H4 (cell line): ENCODE results near the gene NBR1. TPM values are rescaled to one million over a fixed set of nuclear protein-coding genes. Genes with fewer than 3 reads are reported as not detected.
"Not testable (repeated sequence)": the region's sequence is repeated elsewhere in the genome, so short reads cannot be mapped to it uniquely, and the experiment has no call there.

Source experiments
- DNase-seq: peaks from one replicate; pipeline ENCODE4 v3.0.0-alpha.2; 2015; ENCODE audit warnings: low spot score
- total RNA-seq: library from RNA; depleted of rRNA; stranded (reverse); fragments of >200 nt; shearing (Covaris generic); gene quantifications from 2 replicates; pipeline ENCODE4 v1.2.3, GENCODE V29; 2014

NBR1 gene
- total RNA-seq, 1 experiment from 2014 or later: 40.8 TPM

DNA sequence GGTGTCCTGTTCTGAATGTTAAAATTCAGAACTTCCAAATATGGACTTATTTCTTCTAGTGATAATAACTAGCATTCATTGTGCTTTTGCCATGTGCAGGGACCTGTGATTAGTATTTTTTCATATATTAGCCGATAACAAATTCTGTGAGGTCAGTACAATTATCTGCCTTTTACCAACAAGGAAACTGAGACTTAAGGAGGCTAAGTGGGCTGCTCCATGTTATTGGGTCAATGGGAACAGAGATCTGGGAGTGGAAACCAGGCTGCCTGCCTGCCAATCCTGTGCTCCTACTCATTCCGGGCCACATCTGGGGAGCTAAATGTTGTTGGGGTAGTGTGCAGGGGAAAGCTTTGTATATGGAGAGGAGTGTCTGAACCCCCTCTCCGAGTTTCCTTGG, 44.3 kb downstream of the NBR1 start:
- no peak for DNase-seq

DNA sequence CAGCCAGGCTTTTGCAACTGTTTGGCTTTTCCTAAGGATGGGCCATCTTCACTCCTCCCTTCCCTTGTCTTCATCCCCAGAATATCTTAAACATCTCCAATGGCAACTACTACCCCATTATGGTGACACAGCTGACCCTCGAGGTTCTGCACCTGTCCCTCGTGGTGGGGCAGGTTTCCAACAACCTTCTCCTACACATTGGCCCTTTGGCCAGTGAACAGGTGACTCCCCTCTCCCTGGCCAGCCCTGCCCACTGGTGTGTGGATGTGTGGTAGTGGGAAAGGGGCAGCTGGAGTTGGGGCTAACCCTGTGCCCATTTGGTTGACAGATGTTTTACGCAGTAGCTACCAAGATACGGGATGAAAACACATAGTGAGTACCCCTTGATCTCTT, 45.4 kb downstream of the NBR1 start:
- DNase-seq: no peak

DNA sequence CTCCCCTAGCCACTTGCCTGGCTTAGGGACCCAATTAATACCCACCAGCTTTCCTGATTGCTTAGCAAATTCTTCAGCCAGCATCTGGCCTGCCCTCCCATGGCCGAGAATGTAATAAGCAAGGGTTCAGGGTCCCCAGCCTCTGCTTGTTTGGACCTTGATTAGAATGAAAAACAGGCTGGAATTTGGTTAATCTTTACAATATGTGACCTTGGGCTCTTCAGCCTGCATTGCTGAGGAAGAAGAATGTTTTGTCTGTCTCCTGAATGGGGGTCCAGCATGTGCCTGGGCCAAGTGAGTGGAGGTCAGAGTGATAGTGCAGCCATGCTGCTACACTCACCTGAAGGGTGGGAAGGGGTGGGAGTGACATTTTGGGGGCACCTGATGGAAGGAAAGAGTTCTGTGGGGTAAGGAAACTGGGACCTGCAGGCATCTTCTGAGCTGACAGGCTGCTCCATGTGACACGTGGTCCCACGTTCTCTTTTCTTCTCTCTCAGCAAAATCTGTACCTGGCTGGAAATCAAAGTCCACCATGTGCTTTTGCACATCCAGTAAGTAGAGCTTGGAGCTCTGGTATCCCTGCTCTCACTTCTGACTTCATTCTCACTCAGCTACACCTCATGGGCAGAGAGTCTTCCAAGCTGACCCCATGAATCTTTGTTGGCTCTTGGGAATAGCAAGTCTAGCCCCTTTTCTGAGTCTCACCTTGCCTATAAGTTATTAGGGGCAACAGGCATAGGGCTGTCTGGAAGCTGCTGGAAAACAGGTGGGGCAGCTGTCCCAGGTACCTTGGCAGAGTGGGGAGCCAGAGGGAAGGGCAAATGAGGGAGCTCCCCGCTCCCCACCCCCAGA, 46.0 kb downstream of the NBR1 start:
- no peak for DNase-seq

DNA sequence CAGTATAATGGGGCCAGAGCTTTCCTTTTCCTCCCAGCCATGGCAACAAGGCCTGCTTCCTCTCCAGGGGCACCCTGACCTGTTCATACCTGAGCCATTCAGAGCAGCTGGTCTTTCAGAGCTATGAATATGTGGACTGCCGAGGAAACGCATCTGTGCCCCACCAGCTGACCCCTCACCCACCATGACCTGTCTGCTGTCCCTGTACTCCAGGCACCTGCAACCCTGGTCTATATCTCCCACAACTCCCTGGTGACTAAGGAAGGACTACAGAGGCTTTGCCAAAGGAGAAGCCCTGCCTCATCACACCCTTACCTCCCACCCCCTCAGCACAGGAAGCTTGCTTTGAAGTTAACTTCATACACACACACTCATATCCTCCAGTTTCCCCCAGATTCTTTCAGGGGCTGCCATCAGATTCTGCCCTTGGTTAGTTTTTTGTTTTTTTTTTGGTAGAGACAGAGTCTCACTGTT, 46.6 kb downstream of the NBR1 start:
- no peak for DNase-seq

DNA sequence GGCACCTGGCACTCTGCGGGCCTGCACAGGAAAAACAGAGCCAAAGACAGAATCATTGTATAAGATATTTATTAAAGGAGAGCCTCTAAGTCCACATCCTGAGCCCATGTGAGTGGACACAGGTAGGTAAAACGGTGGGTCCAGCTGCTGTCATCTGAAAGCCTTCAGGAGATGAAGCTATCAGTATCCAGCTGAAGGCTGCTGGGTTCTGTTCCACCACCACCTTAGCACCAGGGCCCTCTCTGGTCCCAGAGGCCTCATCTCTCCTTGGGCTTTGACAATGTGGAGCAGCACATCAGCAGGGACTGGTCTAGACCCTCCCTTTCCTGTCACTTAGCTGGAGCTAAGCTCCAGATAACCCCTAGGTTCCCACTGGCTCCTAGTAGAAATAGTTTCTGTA, 48.0 kb downstream of the NBR1 start:
- DNase-seq: no peak

DNA sequence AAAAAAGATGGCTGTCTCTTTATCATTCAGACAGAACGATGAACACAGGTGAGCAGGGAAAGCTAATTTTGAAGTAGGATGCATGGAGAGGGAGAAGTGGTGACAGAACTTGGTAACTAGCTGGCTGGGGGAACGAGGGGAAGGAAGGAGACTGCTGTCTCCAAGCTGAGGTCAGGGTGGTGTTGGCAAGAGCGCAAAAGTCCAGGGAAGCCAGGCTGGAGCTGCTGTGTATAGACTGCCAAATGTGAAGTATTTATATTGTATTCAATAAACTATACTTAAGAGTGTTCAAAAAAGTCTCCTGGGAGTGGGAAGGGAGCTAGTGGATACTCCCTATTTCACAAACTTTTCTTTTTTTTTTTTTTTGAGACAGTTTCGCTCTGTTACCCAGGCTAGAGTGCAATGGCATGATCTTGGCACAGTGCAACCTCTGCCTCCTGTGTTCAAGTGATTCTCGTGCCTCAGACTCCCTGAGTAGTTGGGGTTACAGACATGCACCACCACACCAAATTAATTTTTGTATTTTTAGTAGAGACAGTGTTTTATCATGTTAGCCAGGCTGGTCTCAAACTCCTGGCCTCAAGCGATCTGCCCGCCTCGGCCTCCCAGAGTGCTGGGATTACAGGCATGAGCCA, 48.8 kb downstream of the NBR1 start:
- no peak for DNase-seq

DNA sequence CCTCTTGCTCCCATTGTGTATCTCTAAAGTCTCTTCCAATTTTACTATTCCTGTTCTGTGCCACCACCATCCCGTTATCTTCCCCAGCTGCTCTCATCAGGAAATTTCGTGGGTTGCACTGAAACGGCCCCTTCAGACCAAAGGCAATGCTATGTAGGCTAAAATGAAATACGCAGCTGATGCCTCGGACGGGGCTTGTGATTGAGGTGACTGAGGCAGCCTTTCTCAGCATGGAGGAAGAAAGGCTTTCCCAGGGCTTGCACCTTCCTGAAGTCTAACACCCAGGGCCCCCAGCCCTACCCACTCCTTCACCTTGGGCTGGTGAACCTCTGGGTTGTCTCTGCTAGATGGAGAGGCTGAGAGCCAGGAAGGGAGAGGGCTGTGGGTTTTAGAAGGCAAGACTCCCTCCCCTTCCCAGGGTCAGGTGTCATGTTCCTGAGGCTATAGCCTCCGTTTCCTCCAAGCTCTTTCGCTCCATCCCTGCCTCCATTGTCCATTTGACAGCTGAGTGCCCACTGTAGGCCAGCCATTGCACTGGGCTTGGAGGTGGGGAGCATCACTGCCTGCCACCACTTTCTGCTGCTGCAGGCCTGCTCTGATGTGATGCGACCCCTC, 49.6 kb downstream of the NBR1 start:
- no peak for DNase-seq

DNA sequence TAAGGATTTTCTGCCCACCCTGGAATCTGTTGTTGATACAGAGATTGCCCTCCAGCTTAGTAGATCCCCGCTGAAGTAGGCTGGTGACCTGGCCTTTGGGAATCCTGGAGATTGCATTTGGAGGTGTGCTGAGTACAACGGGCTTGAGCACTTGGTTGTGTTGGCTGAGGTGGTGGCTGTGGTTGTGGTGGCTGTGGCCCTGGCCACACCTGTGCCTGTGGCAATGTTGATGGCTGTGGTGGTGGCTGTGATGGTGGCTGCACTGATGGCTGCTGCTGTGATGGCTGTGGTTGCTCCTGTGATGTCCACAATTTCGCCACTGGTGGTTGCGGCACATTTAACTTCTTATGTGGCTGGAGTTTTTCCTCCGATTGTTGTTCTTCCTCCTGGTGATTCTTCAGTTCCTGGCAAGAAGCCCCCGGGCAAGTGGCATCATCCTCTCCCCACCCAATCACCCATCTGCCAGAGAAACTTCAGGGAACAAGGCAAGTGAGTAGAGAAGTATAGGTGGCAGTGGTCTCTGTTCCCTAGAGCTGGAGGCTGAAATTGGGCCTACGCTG, 53.2 kb downstream of the NBR1 start:
- DNase-seq: no peak

DNA sequence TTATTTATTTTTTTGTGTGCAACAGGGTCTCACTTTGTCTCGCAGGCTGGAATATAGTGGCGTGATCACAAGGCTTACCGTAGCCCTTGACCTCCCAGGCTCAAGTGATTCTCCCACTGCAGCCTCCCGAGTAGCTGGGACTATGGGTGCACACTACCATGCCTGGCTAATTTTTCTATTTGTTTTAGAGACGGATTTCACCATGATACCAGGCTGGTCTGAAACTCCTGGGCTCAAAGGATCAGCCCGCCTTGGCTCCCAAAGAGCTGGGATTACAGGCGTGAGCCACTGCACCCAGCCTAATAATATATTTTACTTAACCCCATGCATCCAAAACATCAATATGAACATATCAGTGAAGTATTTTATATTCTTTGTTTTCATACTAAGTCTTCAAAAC, 55.4 kb downstream of the NBR1 start:
- DNase-seq: no peak

DNA sequence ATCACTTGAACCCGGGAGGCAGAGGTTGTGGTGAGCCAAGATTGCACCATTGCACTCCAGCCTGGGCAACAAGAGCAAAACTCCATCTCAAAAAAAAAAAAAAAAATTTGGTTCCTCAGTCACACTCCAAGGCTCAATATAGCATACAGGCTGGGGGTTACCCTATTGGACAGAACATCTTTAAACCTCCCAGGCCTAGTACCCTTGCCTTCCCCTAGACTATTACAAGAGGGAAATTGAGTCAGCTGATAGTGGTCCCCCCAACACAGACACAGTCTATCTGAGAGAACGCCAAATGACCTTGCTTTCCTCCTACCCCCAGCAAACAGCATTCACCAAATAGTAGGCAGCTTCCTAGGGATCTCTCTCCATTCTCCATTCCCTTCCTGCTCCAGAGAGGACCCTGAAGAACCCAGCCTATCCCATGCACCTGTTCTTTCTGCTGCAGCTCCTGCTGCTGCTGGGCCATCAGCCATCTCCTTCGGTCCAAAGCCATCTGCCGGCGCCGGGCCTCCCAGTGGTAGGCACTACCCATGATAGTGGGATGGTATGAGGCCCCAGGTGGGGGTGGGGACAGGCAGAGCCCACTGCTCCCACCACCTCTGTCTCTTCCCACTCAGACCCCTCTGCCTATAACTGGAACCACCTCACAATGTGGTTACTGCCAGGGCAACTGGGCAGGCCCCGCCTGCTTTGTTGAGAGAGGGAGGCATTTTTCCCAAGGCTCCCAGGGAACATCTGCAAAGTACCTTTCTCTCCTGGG, 57.2 kb downstream of the NBR1 start, which contains the start of gene CCDC200:
Gene CCDC200 (minus strand): TSS at position 604 of the 763 bp plus-strand sequence. CDS start 69 bp downstream, at position 535.
- not testable (repeated sequence) for DNase-seq

DNA sequence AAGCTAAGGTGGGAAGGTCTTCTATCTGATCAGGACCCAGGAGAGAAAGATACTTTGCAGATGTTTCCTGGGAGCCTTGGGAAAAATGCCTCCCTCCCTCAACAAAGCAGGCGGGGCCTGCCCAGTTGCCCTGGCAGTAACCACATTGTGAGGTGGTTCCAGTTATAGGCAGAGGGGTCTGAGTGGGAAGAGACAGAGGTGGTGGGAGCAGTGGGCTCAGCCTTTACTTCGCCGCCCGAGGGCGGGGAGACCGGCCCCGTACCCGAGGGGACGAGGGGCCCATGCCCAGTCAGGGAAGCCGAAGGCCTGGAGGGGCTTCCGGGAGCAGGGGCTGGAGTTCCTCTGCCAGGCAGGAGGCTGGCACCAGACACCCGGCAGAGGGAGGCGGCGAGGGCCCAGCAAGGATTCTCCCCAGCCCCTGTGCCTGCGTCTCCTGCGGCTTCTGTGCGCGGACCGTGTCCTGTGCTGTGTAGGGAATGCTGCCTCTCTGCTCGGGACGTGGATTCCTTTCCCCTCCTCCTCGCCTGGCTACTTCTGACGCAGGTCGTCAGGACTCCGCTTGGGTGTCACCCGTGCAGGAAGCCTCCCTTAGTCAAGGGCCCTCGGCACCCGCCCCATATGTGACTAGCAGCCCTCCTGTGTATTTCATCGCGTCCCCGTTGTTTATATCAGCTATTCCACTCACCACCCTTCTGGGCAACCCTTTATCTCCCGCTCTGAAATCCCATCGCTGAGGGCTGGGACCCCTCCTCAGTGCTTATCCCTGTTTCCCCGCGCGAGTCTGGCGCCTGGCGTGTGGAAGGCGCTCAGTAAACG, 60.4 kb downstream of the NBR1 start:
- not testable (repeated sequence) for DNase-seq

DNA sequence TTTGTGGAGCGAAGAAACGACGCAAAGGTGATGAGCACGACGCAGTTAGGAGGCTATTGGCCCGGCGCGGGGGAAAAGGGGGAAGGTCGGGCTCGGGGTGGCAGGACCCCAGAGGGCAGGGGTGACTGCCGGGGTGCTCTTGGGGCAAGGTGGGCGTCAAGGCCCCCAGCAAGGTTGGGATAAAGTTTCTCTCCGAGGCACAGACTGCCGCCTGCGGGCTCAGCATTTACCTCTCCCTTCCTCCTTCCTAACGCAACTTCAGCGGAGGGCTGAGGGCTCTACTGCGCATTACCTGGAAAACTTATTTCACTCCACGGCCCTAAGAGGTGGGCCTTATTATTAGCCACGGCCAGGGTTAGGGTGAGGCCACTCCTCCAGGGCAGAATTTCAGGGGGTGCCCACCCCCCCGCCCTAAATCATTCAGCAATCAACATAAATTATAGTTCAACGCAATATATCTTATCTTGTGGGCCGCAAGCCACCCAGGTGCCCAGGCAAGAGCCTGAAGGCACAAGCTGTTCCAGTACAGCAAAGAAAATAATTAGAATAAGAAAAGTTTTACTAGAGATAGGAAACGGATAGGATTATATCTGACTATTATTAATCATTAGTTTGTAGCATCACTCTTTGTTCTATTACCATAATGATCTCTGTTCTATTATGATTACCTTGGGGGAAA, 61.1 kb downstream of the NBR1 start:
- DNase-seq: peak; percentile 1

DNA sequence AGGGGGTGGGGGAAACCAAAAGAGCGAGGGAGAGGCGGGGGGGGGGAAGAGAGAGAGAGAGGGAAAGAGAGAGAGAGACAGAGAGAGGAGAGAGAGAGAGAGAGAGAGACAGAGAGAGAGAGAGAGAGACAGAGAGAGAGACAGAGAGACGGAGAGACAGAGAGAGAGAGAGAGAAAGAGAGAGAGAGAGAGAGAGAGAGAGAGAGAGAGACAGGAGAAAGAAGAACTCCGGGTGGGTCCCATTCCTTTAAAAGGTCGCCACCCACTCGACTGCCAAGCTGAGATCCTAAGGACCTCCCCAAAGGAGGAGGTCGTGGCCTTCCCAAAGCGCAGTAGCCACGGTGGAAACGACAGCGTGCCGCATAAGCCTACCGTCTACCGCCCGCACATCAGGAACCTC, 62.2 kb downstream of the NBR1 start:
- not testable (repeated sequence) for DNase-seq

DNA sequence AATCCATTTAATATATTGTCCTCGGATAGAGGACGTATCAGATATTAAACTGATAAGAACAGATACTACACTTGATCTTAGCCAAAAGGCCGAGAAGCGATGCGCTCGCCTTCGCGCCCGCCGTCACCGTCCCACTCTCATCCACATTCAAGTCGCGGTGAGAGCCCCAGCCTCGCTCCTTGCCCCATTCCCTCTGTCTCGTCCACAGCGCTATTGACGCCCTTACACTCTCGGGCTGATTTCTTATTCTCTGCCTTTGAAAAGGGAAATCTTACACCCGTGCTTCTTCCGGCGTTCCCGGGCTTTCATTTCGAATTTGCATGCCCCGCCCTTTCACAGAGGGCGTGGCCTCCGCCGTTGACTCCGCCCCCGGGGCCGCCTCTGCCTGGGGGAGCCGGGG, 62.9 kb downstream of the NBR1 start, which contains the start of gene RNU2-1:
Gene RNU2-1 (minus strand): TSS at position 101 of the 400 bp plus-strand sequence.
- not testable (repeated sequence) for DNase-seq

DNA sequence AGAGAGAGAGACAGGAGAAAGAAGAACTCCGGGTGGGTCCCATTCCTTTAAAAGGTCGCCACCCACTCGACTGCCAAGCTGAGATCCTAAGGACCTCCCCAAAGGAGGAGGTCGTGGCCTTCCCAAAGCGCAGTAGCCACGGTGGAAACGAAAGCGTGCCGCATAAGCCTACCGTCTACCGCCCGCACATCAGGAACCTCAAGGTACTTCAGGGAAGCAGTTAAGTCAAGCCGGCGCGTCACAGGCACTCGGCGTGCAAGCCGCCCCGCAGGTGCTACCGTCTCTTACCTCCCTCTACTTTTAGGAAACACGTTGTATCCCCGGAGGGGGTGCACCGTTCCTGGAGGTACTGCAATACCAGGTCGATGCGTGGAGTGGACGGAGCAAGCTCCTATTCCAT, 68.6 kb downstream of the NBR1 start:
- not testable (repeated sequence) for DNase-seq

DNA sequence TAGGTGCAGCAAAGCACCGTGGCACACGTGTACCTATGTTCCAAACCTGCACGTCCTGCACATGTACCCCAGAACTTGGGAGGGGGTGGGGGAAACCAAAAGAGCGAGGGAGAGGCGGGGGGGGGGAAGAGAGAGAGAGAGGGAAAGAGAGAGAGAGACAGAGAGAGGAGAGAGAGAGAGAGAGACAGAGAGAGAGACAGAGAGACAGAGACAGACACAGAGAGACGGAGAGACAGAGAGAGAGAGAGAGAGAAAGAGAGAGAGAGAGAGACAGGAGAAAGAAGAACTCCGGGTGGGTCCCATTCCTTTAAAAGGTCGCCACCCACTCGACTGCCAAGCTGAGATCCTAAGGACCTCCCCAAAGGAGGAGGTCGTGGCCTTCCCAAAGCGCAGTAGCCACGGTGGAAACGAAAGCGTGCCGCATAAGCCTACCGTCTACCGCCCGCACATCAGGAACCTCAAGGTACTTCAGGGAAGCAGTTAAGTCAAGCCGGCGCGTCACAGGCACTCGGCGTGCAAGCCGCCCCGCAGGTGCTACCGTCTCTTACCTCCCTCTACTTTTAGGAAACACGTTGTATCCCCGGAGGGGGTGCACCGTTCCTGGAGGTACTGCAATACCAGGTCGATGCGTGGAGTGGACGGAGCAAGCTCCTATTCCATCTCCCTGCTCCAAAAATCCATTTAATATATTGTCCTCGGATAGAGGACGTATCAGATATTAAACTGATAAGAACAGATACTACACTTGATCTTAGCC, 69.8 kb downstream of the NBR1 start:
- DNase-seq: not testable (repeated sequence)

DNA sequence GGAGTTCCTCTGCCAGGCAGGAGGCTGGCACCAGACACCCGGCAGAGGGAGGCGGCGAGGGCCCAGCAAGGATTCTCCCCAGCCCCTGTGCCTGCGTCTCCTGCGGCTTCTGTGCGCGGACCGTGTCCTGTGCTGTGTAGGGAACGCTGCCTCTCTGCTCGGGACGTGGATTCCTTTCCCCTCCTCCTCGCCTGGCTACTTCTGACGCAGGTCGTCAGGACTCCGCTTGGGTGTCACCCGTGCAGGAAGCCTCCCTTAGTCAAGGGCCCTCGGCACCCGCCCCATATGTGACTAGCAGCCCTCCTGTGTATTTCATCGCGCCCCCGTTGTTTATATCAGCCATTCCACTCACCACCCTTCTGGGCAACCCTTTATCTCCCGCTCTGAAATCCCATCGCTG, 75.4 kb downstream of the NBR1 start:
- not testable (repeated sequence) for DNase-seq
